ENCODE measurements around the gene STK10.

DNA sequence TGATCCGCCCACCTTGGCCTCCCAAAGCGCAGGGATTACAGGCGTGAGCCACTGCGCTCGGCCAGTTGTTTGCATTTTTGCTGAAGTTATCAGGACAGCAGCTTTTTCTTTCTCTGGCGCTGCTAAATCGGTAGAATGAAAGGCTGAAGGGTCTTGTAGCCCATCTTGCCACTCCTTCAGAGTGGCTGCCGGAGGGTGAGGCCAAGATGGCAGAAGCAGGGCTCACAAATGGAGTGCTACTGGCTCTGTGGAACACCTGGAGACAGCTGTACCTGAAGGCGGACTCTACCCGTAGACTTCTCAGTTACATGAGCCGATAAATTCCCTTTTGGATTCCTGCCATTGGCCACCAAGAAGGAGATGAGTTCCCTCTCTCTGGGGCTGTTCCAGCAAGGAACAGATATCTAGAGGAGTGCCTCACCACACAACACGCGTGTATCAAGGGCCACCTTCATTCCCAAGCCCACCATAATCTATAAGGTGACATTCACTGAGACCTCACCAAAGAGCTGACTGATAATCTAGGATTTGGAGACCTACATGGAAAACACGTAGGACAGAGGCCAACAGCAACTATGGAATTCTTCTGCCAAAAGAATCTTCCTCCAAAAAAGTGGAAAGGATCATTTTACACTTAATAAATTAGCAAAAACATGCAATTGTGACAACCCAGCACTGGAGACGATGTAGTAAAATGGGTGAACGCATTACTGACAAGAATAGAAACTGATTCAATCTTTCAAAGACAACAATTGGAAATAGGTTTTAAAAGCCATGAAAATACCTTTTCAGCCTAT lies 21.8 kb downstream of the STK10 start:
- TF ChIP-seq EZH2 (IDR thresholded peaks at IDR 0.05; ENCODE audit: insufficient read depth, poor library complexity, severe bottlenecking), result no peak
- TF ChIP-seq EZH2phosphoT487 (IDR thresholded peaks at IDR 0.05; ENCODE audit: insufficient read depth, low read depth), result no peak
